ENCODE results near the gene SORCS1.

- no peak for TF ChIP-seq POLR2A (IDR thresholded peaks at IDR 0.05; ENCODE audit: low read depth)
- TF ChIP-seq, protein P1, sequence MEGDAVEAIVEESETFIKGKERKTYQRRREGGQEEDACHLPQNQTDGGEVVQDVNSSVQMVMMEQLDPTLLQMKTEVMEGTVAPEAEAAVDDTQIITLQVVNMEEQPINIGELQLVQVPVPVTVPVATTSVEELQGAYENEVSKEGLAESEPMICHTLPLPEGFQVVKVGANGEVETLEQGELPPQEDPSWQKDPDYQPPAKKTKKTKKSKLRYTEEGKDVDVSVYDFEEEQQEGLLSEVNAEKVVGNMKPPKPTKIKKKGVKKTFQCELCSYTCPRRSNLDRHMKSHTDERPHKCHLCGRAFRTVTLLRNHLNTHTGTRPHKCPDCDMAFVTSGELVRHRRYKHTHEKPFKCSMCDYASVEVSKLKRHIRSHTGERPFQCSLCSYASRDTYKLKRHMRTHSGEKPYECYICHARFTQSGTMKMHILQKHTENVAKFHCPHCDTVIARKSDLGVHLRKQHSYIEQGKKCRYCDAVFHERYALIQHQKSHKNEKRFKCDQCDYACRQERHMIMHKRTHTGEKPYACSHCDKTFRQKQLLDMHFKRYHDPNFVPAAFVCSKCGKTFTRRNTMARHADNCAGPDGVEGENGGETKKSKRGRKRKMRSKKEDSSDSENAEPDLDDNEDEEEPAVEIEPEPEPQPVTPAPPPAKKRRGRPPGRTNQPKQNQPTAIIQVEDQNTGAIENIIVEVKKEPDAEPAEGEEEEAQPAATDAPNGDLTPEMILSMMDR (IDR thresholded peaks at IDR 0.05): no peak
Measured at GRCh38 chr10:106819490-106819889, 345.0 kb downstream of the SORCS1 start.

All from esophagus muscularis mucosa (tissue), 3 donors.